SK-MEL-5 (cell line): Measurements from ENCODE around the gene SAV1. TPM values are rescaled to one million over a fixed set of nuclear protein-coding genes. Genes with fewer than 3 reads are reported as not detected.

Experiments
- DNase-seq: peaks from one replicate; pipeline ENCODE4 v3.0.0-alpha.2; 2016; ENCODE audit warnings: low read depth, low spot score
- in situ Hi-C: cut with HindIII; loops from 2 replicates; pipeline ENCODE4 v1.10.0; 2016; ENCODE audit warnings: low sequenced_read_pairs, high pct_unique_total_duplicates, low pct_unique_long_range_greater_than_20kb
- small RNA-seq, 2 experiments: library from RNA; depleted of rRNA; stranded (forward); fragments of <200 nt; gene quantifications; one replicate each; pipeline ENCODE3, GENCODE V24; 2014
- total RNA-seq: library from RNA; depleted of rRNA; stranded (reverse); fragments of >200 nt; shearing (Covaris generic); gene quantifications from 2 replicates; pipeline ENCODE4 v1.2.3, GENCODE V29; 2014; rRNA removed

SAV1 gene
- total RNA-seq, 1 experiment from 2014 or later: 26.3 TPM

DNA sequence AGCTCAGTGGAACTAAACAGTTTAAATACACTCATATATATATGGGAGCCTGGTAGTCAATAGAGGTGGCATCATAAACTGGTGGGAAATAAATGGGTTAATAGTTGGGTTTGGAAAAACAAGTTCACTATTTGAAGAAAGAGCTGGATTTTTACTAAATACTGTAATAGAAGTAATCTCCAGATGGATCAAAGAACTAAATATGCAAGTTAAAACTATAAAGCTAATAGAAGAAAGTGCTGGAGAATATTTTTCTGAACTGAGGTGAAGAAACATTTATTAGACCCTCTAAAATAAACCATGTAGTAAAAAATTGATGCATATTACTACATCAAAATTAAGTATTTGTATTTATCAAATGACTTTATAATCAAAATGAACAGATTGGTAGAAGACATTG is 69.3 kb downstream of the SAV1 start:
- in situ Hi-C loops: no loop called here
- no peak for DNase-seq

DNA sequence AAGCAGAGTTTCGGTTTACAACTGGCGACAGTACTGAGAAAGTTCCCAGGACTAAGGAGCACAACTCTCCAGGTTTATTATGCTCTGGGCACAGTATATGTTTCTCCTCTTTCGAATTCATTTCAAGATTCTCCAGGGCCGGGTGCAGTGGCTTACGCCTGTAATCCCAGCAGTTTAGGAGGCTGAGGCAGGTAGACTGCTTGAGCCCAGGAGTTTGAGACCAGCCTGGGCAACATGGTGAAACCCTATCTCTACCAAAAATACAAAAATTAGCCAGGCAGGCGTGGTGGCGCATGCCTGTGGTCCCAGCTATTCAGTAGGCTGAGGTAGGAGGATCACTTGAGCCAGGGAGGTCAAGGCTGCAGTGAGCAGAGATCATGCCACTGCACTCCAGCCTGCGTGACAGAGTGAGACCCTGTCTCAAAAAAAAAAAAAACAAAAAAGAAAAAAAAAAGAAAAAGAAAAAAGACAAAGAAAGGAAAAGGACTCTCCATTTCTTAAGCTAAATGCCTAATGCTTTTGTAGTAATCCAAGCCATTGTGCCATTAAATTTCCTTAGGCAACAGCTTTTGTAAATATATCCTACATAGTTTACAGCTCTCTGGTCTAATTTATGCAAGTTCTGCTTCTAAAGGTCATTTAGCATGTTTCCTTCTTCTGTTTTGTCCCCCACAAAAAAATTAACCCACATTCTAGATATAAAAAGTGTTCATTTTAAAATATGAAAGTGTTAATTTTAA is 73.4 kb downstream of the SAV1 start:
- no peak for DNase-seq
- in situ Hi-C loops: no loop called here

DNA sequence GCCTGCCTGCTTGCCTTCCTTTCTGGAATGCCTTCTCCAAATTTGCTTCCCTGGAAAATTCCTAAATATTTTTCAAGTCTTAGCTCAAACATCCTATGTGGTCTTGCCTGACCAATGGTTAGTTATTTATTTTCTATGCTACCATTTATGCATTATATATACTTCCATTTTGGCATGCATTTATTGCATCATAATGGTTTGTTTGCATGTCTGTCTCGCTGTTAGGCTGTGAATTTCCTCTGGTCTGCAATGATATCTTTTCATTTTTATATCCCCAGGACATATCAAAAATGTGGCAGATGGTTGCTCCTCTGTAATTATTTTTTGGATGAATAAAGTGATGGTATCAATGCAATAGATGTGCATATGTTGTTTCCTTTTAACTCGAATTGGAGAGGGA is 77.6 kb downstream of the SAV1 start:
- in situ Hi-C loops: no loop called here
- no peak for DNase-seq

Small RNA genes within 50 kb of the gene (small RNA-seq; reads per million reads assigned to genes)
- gene RN7SL452P: 0 to 0.02 reads per million in 2 experiments

Other genes with a start within 250 kb of the SAV1 start
- gene MAP4K5, start 135.7 kb downstream of the SAV1 start, total RNA-seq: 34.3 and 38.4 TPM in 2 replicates
- gene ATL1, start 108.2 kb downstream of the SAV1 start, total RNA-seq: 4.5 and 4.8 TPM in 2 replicates
- gene NIN, start 162.9 kb upstream of the SAV1 start, total RNA-seq: 86.1 and 91.1 TPM in 2 replicates
- gene ABHD12B, start 203.7 kb upstream of the SAV1 start, total RNA-seq: not detected in 2 replicates